Left cardiac atrium (tissue), 4 donors: Measurements from ENCODE around the gene GGTLC2. TPM values are rescaled to one million over a fixed set of nuclear protein-coding genes. Genes with fewer than 3 reads are reported as not detected.

Source experiments
- ATAC-seq, 2 donors: fragments of 200-7000 bp; cut with Tn5 transposase; one replicate each; pipeline ENCODE4 v1.9.1; 2020; ENCODE audit warnings: mild to moderate bottlenecking in 2 of 2, moderate library complexity in 2 of 2
- DNase-seq: peaks from one replicate; pipeline ENCODE4 v3.0.0-alpha.2; 2020
- intact Hi-C, 2 donors: fragments of 100-400 bp; cut with DNase I; formaldehyde crosslinking; loops; one replicate each; pipeline versions ENCODE4 v1.14.1 to v1.15.1; 2022 to 2023
- total RNA-seq, 2 donors: library from RNA; stranded (reverse); fragmentation: NEBNext Ultra II Directional; extraction: Animal tissue kit (Norgen Biotek cat#: 25700); gene quantifications; one replicate each; pipeline ENCODE4 v1.2.1, GENCODE V29; 2021
- donor health status: DM: no; HTN: yes; CAD: no.
- donor health status: DM: no; HTN: yes; CAD: no; lungs with severe emphysema.
- donor health status: DM: yes; HTN: yes; CAD: no.
- donor health status: Dilated cardiomyopathy.

Gene GGTLC2
- total RNA-seq, 2 donors from 2014 or later: not detected

- no peak for DNase-seq
- intact Hi-C loops: no loop called here
- no peak for ATAC-seq
Observed at GRCh38 chr22:22663861-22664800, 19.7 kb downstream of the GGTLC2 start.

GRCh38 chr22:22666307-22667091 is 22.1 kb downstream of the GGTLC2 start:
- intact Hi-C loops: no loop called here
- no peak for DNase-seq
- peak in 1 of 2 donors; percentile 72 for ATAC-seq

- ATAC-seq (no peak), DNase-seq (no peak)
- intact Hi-C loops: no loop called here
Observed at GRCh38 chr22:22667966-22668880, 23.8 kb downstream of the GGTLC2 start.

GRCh38 chr22:22669093-22669492 is 24.7 kb downstream of the GGTLC2 start:
- ATAC-seq (no peak), DNase-seq (no peak)
- intact Hi-C loops: no loop called here

- intact Hi-C loops: no loop called here
- DNase-seq (no peak), ATAC-seq (no peak)
Observed at GRCh38 chr22:22670076-22670795, 25.8 kb downstream of the GGTLC2 start.

- no peak for ATAC-seq
- intact Hi-C loops: no loop called here
- DNase-seq: no peak
Observed at GRCh38 chr22:22671506-22671905, 27.1 kb downstream of the GGTLC2 start.

GRCh38 chr22:22673099-22673498 is 28.7 kb downstream of the GGTLC2 start:
- DNase-seq: no peak
- ATAC-seq: no peak
- intact Hi-C loops: no loop called here

GRCh38 chr22:22673628-22674027 is 29.2 kb downstream of the GGTLC2 start:
- intact Hi-C loops: no loop called here
- DNase-seq (no peak), ATAC-seq (no peak)

- intact Hi-C loops: no loop called here
- DNase-seq (no peak), ATAC-seq (no peak)
Observed at GRCh38 chr22:22674467-22674866, 30.1 kb downstream of the GGTLC2 start.

GRCh38 chr22:22678970-22679369 is 34.6 kb downstream of the GGTLC2 start:
- intact Hi-C loops: no loop called here
- no peak for ATAC-seq
- no peak for DNase-seq

- DNase-seq: no peak
- intact Hi-C loops: loop anchor here in 1 of 2 donors (10.0 kb wide), 2 partner anchors 86 to 216 kb away; no protein-coding TSS in a partner anchor
- no peak for ATAC-seq
Observed at GRCh38 chr22:22680396-22680795, 36.0 kb downstream of the GGTLC2 start.

GRCh38 chr22:22681221-22681739 is 36.9 kb downstream of the GGTLC2 start:
- ATAC-seq: peak in 1 of 2 donors; percentile 40
- intact Hi-C loops: loop anchor here in 1 of 2 donors (10.0 kb wide), 2 partner anchors 86 to 216 kb away; no protein-coding TSS in a partner anchor
- no peak for DNase-seq

- intact Hi-C loops: loop anchor here in 1 of 2 donors (10.0 kb wide), 2 partner anchors 87 to 217 kb away; no protein-coding TSS in a partner anchor
- ATAC-seq: no peak
- DNase-seq: no peak
Observed at GRCh38 chr22:22682196-22682595, 37.8 kb downstream of the GGTLC2 start.

- intact Hi-C loops: loop anchor here in 1 of 2 donors (10.0 kb wide), 2 partner anchors 88 to 218 kb away; no protein-coding TSS in a partner anchor
- ATAC-seq: no peak
- no peak for DNase-seq
Observed at GRCh38 chr22:22682807-22683667, 38.6 kb downstream of the GGTLC2 start.

- DNase-seq: no peak
- intact Hi-C loops: loop anchor here in 1 of 2 donors (10.0 kb wide), 2 partner anchors 89 to 219 kb away; no protein-coding TSS in a partner anchor
Observed at GRCh38 chr22:22683668-22684361, 39.4 kb downstream of the GGTLC2 start.

More at GRCh38 chr22:22683668-22684361, 39.4 kb downstream of the GGTLC2 start:
- no peak for ATAC-seq
